ENCODE measurements around the gene TRAPPC2L.
A peak's percentile ranks its signal among the peaks of the same experiment; 100 is the strongest.

The TRAPPC2L gene, protein sequence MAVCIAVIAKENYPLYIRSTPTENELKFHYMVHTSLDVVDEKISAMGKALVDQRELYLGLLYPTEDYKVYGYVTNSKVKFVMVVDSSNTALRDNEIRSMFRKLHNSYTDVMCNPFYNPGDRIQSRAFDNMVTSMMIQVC

DNA sequence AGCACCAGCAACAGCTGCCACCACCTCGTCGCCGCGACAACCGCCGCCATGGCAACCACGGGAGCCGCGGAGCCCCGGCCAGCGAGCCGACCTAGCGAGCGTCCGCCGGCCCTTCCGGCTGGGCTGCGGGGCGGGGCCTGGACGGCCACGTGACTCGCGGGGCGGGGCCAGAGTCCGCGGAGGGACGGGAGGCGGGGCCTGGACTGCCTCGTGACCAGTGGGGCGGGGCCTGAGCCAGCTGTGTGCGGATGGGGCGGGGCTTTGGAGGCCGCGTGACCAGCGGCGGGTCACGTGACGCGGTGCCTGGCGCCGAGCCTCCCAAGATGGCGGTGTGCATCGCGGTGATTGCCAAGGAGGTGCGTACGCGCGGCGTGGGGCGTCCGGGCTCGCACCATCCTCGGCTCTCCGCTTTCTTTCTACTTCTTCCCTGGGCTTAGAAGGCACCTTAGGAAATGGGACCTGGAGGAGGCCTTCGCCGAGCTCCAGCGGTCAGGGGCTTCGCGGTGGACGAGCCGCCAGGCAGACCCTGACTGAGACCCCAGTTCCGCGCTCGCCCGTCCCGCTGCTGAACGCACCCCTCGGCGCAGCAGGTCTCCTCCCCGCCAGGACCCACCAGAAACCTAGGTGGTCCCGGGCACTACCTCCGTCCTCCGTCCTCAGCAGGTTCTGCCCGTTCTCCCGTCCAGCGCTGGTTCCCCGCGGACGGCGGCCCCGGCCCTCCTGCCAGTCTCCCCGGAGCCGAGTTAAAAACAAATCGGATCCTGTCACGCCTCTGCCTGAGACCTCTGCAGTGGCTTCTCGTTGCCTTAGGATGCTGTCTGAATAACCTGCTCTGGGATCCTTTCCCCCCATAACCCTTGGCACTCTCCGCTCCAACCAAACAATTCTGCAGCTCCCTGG is at the start of gene TRAPPC2L, which contains the start of gene GALNS:
TRAPPC2L (plus strand) TSS at position 300 of the 900 bp plus-strand sequence; CDS start at position 324, 24 bp downstream.
GALNS (minus strand) TSS at position 120 of the 900 bp plus-strand sequence; CDS start at position 50, 70 bp downstream.
- DNase-seq, result peak; percentile 60

DNA sequence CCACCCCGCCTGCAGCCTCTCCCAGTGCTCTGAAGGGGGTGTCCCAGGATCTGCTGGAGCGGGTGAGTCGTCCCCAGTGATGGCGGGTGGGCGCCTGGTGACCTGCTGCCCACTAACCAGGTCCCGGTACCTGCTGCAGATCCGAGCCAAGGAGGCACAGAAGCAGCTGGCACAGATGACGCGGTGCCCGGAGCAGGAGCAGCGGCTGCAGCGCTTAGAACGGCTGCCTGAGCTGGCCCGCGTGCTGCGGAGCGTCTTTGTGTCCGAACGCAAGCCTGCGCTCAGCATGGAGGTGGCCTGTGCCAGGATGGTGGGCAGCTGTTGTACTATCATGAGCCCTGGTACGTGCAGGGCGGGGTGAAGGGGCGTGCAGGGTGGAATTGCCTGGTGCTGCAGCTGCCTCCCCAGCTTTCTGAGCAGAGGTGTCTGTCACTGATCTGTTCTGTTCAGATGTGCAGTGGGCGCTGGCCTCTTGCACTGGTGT is 49.7 kb upstream of the TRAPPC2L start:
- DNase-seq, result no peak

DNA sequence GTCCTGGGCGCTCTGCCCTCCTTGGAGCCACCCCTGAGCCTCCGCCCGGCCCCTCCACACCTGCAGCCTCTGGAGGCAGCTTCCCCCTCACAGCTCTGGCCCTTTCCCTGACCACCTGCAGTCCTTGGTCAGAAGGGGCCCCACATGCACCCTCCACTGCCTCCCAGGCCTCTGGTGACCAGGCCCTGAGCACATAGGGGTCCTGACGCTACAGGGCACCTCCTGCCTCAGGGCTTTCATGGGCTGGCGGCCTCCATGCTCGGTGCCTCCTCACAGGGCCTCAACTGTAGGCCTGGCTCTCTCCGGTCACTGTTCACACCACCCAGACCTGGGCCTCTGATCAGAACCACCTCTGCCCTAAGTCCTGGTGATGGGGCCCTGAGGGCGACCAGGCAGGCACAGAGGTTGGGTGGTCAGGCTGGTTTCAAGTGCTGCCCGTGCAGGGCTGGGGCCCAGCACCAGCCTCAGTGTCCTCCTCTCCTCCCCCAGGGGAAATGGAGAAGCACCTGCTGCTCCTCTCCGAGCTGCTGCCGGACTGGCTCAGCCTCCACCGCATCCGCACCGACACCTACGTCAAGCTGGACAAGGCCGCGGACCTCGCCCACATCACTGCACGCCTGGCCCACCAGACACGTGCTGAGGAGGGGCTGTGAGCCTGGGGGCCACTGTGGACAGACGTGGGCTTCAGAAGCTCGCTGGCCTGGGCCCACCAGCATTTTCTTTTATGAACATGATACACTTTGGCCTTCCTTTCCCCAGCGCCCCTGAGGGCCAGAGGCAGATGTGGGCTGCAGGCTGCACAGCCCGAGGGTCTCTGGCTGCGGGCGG is 49.1 kb upstream of the TRAPPC2L start:
- no peak for DNase-seq

DNA sequence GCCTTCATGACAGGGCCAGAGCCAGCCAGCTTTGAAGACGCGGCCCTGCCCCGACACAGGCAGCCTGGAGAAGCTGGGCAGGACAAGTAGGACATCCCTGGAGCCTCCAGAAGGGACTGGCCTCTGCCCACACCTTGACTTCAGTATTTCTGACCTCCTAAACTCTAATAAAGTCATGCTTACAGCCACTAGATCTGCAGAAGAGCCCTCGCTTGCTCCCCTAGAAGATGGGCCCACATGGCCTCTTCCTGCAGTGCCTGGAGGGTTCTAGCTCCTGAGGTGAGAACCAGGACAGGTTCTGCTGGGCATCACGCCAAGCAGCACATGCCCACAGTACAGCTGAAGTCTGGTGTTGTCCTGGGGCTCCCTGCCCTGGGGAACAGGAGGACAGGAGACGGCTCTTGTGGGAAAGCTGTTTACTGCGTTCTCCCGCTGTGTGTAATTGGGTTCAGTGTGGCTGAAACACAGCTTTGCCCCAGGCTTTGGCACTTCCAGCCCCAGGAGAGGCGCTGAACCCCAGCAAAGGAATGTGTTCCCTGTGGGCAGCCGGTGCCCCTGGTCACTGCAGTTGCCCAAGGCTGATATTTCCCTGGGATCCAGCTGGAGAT is 47.8 kb upstream of the TRAPPC2L start:
- DNase-seq, result no peak

DNA sequence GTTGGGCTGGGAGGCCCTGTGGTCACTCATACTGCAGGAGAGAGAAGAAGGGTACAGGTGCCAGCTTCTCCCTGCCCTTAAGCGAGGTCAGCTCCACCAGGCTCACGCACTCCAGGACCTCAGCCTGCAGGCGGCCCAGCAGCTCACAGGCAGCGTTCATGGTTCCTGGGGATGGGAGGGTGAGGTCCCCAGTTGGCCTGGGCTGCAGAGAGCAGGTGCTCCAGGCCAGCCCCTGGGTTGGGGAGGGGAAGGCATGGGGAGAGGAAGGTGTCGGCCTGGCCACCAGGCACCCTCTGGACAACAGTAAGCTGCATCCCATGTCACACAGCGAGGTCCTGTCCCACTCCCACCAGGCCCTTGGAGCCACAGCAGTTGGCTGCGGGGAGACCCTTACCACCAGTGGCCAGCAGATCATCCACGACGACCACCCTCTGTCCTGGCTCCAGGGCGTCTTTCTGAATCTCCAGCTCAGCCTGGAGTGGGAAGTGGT is 47.2 kb upstream of the TRAPPC2L start:
- no peak for DNase-seq

DNA sequence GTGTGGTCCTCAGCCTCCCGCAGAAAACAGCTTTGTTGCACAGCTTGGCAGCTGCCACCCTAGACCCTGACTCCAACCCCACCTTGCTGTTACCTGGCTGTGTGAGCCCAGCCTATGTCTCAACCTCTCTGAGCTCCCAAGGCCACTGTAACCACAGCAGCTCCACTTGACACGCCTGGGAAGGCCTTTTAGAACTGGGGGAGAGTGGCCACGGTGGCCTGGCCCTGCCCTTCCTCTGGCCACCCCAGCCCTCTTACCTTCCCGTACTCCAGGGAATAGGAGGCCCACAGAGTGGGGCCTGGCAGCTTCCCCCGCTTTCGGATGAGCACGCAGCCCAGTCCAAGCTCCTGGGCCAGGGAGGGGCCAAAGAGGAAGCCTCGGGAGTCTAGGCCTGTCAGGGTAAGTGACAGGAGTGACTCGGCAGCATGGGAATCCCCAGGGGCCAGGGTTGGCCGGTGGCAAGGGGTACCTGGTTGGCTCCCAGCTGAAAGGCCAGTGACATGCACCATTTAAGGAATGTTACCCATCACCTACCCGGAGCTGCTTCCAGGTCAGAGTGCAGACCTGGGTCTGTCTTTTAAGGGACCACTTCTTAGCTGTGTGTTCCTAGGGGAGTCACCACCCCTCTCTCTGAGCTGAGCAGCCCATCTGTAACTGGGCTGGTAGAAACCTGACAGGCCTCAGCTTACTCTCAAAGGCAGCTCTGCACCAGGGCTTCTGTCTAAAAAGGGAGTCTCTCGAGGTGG is 46.6 kb upstream of the TRAPPC2L start:
- DNase-seq, result no peak

DNA sequence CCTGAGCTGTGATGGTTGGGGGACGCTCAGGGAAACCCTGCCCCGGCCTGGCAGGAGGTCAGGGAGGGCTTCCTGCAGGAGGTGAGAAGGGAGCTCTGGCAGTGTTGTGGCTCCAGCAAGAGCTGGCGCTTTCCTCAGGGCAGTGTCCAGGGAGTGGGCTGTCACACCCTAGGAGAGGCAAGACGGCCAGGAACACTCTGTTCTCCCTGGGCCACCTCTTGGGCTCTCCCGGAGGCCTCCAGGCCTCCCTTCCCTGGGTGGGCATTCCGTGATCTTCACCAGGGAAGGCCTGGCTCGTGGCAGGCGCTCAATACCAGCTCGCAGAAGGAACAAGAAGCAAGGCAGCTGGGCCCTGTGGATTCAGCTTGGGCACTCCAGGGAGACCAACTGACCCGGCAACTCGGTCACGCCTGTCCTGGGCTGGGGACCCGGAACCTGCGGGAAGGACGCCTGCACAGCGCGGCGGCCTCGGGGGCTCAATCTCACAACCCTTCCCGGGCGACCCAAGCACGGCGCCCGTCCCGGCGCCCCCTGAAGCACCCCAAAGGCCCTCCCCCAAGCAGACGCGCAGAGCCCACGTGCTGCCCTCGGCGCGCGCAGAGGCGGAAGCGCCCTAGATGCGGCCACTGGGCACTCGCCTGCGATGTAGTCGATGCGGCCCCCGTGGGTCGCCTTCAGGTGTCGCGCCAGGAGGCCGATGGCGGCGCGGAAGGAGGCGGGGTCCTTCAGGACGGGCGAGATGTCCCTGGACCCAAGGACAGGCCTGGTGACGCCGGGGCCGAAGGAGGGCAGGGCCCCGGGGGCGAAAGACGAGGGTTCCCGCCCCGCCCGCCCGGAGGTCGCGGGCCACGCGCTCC is 45.8 kb upstream of the TRAPPC2L start:
- peak; percentile 33 for DNase-seq

DNA sequence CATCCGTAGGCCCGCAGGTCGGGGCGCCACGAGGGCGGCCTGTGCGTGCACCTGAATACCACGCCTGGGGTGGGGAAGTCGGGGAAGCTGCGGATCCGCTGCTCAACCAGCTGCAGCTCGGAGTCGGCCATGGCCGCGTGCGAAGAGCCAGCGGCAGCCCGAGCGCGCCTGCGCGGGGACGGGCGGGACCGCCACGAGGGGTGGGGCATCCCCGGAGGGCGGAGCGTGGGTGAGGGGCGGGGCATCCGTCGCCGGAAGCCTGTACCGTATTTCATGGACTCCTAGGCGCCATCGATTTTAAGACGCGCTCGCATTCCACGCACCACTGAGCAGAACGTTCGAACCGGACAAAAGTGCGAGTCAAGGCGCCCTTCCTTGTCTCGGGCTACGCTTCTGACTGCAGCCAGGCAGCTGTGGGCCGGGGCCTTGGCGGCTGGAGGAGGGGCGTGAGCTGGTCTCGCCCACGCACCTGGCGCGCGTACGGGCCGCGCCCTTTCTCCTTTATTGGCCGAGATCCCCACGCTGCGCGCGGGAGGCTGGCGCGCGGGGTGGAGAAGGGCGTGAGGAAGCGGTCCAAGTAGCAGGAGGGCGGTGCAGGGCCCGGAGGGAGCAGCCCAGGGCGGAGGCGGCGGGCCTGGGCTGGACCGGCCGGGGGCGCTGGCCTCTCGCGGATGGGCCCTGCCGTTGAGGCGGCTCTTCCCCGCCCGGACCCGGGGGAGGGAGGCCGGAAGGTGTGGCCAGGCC is 45.0 kb upstream of the TRAPPC2L start, which contains the start of gene APRT:
APRT (minus strand) TSS at position 160 of the 744 bp plus-strand sequence; CDS start at position 131, 29 bp downstream.
- peak; percentile 58 for DNase-seq

DNA sequence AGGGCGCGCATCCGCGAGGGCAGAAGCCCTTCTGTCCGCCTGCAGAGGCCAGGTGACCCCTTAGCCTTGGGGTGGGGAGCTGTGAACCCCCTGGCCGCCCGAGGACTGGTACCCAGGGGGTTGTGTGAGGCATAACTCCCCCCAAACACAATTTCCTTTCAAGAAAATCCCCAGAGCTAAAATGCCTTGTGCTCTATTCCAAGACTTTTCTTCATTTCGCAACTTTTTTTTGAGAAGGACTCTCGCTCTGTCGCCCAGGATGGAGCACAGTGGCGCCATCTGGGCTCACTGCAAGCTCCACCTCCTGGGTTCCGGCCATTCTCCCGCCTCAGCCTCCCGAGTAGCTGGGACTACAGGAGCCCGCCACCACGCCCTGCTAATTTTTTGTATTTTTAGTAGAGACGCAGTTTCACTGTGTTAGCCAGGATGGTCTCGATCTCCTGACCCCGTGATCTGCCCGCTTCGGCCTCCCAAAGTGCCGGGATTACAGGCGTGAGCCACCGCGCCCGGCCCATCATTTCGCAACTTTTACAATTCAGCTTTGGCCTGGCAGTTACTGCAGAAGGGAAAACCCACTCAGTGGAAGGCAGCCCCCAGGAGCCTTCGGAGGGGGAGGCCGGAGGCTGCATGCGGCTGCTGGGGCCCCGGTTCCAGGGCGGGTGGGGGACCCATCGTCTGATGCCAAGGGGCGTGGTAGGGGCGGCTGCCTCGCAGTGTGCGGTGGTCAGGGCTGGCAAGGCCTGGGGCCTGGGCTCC is 44.2 kb upstream of the TRAPPC2L start:
- no peak for DNase-seq

DNA sequence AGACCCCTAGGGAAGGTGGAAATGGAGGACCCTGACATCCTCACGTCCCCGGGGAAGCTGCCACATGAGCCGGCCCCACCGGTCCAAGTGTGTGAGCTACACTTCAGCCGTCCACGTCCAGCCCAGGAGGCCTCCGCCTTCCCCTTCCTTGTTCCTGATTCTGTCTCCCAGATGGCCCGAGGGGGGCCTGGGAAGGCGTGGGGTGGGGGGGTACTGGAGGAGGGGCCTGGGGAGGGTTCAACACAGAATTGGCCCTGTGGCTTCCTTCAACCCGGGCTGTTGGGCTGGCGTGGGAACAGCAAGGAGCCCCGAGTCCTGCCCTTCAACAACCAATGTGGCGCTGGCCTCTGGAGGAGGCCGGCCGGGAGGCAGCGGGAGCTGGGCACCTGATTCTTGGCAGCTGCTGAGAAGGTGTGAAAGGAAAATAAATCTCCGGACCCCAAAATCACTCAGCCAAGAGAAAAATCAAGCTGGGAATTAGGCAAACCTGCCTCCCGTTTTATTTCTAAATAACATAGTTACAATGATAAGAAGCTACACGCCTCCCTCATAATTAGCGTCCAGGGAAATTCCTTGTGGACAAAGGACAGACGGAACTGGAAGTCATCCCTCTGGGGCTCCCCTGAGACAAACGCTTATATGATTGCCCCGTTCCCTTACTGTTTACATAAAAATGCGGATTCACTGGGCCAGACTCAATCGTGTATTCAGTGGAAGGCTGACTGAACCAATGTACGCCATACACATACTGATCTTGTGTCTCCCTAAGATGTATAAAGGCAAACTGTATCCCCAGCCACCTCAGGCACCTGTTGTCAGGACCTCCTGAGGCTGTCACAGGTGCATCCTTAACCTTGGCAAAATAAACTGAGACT is 43.4 kb upstream of the TRAPPC2L start:
- no peak for DNase-seq

DNA sequence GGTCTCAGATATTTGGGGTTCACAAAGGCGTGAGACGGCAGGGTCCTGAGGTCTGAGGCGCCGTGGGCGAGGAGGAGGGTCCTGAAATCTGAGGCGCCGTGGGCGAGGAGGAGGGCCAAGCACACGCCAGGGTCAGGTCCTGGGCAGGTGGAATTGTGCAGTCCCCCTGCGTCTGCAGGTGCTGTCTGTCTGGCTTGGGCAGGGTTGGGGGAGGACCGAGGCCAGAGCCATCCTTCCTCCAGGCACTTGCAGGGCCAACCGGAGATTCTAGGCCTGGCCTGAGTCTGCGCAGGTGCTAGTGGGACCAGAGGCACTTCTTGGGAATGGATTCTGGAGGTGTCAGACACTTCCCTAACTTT is 42.8 kb upstream of the TRAPPC2L start:
- no peak for DNase-seq

DNA sequence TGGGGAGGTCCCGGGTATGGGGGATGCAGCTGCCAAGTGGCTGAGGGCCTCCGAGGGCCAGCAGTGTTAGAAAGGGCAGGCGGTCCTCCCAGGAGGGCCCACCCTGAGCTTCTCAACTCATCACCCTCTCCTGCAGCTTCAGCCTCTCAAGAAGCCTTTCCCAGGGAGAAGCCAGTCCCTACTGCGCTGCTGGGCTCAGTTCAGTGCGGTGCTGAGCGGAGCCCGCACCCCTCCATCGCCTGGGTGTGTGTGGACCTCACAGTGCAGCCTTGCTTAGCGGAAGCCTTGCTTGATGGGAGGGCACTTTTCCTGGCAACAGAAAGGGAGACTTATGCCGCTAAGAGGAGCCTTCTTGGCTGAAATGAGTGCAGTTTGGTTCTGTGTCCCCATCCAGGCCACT is 41.7 kb upstream of the TRAPPC2L start:
- DNase-seq, result no peak

DNA sequence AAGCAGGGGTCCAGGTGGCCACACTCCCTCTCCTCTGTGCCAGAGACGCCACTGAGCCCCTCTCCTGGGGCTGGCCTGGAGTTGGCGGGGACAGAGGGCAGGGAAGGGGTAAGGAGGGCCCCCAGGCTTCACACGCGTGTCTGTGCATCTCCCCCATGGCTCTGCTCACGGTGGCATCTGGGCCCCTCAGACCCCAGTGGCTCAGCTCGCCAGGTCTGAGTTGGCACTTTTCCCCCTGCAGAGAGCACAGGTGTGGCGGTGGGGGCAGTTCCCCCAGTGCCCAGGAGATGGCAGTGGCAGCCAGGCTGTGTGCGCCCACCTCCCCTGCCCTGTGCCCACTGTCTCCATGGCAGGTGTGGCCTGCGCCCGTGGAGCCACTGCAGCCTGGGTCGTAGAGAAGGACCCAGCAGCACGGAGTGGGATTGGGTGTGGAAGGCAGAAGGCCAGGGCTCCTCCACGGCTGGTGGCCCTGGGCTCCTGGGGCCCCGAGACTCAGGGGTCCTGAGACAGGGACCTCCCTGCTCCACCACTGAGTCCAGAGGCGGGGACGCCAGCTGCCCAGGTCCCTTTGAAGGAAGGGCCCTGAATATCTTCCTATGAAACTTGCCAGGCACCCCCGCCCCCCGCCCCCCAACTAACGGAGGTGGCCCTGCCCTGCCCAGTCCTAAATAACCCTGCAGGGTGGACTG is 40.9 kb upstream of the TRAPPC2L start:
- no peak for DNase-seq

DNA sequence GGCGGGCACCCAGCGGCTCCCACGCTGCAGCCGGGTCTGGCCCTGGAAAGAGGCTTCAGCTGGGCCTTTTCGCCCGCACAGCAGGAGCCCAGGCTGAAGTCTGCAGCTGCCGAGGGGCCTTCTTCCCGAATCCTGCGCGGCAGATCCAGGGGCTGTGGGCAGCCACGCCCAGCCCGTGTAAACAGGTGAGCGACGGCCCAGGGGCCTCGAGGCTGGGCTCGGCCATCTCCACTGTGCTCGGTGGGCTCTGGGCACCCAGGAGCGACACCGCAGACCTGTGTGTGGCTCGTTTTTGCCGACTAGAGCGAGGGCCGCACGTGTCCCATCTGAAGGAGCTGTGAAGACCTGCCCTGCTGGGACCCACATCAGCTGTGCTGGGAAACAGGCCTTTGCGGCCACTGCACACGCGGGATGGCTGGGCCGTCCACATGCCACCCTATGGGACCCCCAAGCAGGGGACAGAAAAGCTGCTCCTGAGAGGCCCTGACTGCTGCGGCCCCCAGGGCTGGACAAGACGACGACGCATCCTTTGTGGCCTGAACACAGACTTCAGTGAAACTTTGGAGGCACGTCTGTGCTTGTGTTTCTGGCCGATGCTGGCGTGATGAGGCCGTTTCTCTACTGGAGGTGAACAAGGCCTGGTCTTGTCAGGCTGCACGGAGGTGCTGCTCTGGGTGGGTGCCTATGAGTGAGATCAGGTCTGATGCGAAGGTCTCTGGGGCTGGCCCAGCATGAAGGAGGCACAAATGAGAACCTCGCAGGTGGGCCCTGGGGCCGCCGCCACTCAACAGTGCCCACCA is 40.0 kb upstream of the TRAPPC2L start:
- DNase-seq, result no peak

DNA sequence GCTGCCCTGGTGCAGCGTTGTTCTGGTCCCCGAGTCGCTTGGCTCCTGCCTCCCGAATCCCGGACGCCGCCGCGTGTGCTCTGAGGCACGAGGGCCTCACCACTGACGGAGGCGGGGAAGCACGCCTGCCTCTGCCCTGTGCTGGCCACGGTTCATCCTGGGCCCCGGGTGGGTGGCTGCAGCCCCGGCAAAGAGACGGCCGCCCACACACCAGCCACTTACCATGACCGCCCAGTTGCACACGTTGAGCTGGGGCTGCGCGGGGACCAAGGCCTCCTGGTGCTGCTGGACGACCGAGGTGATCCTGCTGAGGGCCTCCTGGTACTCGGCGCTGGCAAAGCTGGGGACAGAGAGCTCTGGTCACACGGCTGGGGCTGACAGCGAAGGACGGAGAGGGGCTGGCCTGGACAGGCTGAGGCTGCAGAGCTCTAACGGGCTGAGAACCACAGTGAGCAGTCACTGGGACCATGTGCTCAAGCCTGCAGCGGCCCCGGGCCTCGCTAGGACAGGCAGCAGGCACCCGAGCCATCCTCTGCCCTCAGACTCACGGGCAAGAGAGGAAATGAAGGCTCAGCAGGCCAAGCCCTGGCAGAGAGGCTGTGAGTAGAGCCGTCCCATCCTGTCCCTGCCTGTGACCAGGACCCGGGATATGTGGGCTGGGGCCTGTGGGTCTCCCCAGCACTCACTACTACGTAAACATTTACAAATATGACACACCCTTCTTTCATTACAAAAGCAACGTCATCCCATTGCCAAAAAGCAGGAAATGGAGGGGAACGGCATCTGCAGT is 38.9 kb upstream of the TRAPPC2L start:
- no peak for DNase-seq

DNA sequence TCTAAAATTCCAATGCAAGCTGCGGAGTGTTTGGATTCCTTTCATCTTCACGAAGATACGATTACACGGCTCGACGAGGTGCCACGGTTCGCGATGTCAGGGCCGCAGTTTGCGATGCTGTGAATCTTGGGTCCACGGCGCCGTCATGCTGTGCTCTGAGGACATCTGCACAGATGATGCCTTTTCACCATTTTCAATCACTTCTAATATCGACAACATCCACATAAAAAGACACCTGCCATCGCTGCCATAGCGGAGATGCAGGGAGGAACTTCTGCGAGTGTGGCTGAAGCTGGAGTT is 38.4 kb upstream of the TRAPPC2L start:
- DNase-seq, result no peak
